Endothelial cell of umbilical vein (primary cell): ENCODE measurements around the gene SERPINC1. TPM values are rescaled to one million over a fixed set of nuclear protein-coding genes. Genes with fewer than 3 reads are reported as not detected.

ENCODE experiments used
- BruUV-seq: library from RNA; stranded (reverse); fragments of 400-500 nt; replicated peaks from 2 replicates; lab custom pipeline; 2021; lab: Mats Ljungman, UMichigan
- CTCF ChIA-PET: fragments of 300-600, 350-600 bp; sonication (Branson Sonifier 250); formaldehyde crosslinking; loops from one replicate; lab custom pipeline; 2021; ENCODE audit warnings: antibody characterized with exemption, inconsistent platforms; lab: Charles Lee
- POLR2A ChIA-PET: fragments of 300-600, 350-600 bp; sonication (Branson Sonifier 250); formaldehyde crosslinking; loops from one replicate; lab custom pipeline; 2021; ENCODE audit warnings: antibody characterized with exemption, inconsistent platforms; lab: Charles Lee
- DNase-seq: peaks from one replicate; pipeline ENCODE4 v3.0.0-alpha.2; 2011; ENCODE audit warnings: low read depth, low spot score
- FAIRE-seq: peaks from 2 replicates; lab custom pipeline; 2011; peaks lifted over from hg19 to GRCh38; lab: Jason Lieb, UNC
- H2AFZ ChIP-seq: 2 replicates; pipeline ENCODE4 v1.6.0; 2012; ENCODE audit warnings: low read depth, low read length, control low read depth, inconsistent platforms
- H3K27ac ChIP-seq: 2 replicates; pipeline ENCODE4 v1.5.1; 2011; ENCODE audit warnings: low read depth, mild to moderate bottlenecking, control low read depth, low read length, moderate library complexity; ENCODE audit not compliant: insufficient read depth
- H3K27me3 ChIP-seq, 2 experiments: 2 replicates each; pipeline versions ENCODE4 v1.6.0 to v1.6.1; 2011; ENCODE audit warnings: low read length in 2 of 2, mixed read lengths in 1 of 2; ENCODE audit not compliant: control insufficient read depth in 2 of 2, insufficient read depth in 2 of 2
- H3K36me3 ChIP-seq, 2 experiments: 2 replicates in 1 of 2; 3 replicates in 1 of 2; pipeline ENCODE4 v1.5.1; 2011; ENCODE audit warnings: low read length in 2 of 2, mild to moderate bottlenecking in 1 of 2, moderate library complexity in 1 of 2; ENCODE audit not compliant: control insufficient read depth in 2 of 2, insufficient read depth in 2 of 2; ENCODE audit errors: extremely low read depth in 1 of 2
- H3K4me1 ChIP-seq: 3 replicates; pipeline ENCODE4 v1.5.1; 2011; ENCODE audit warnings: mild to moderate bottlenecking, low read length; ENCODE audit not compliant: control insufficient read depth, insufficient read depth; ENCODE audit errors: extremely low read depth
- H3K4me2 ChIP-seq: 2 replicates; pipeline ENCODE4 v1.6.1; 2011; ENCODE audit warnings: low read length, control low read depth, mixed read lengths; ENCODE audit not compliant: insufficient read depth
- H3K4me3 ChIP-seq, 3 experiments: fragments of 200-600 bp in 1 of 3; sonication (generic), shearing (Covaris generic) in 1 of 3; replicated peaks in 1 of 3; 2 replicates each; pipeline ENCODE4 v1.5.1; 2011 to 2016; ENCODE audit warnings: control low read depth in 3 of 3, low read length in 3 of 3, mild to moderate bottlenecking in 2 of 3, inconsistent platforms in 1 of 3, low read depth in 1 of 3, moderate library complexity in 1 of 3; ENCODE audit not compliant: insufficient read depth in 1 of 3
- H3K79me2 ChIP-seq: 2 replicates; pipeline ENCODE4 v1.6.0; 2012; ENCODE audit warnings: low read length, inconsistent platforms; ENCODE audit not compliant: control insufficient read depth, insufficient read depth
- H3K9ac ChIP-seq: replicated peaks from 2 replicates; pipeline ENCODE3; 2011; ENCODE audit warnings: low read length, control low read depth; ENCODE audit not compliant: insufficient read depth; ENCODE audit errors: extremely low read depth
- H3K9me1 ChIP-seq: replicated peaks from 3 replicates; pipeline ENCODE4 v1.6.0; 2011; ENCODE audit warnings: mild to moderate bottlenecking, low read length; ENCODE audit not compliant: control insufficient read depth, insufficient read depth; ENCODE audit errors: extremely low read depth
- H3K9me3 ChIP-seq: replicated peaks from 2 replicates; pipeline ENCODE4 v1.5.1; 2012; ENCODE audit warnings: low read length, inconsistent platforms; ENCODE audit not compliant: control insufficient read depth, insufficient read depth
- H4K20me1 ChIP-seq: replicated peaks from 2 replicates; pipeline ENCODE3; 2011; ENCODE audit warnings: mild to moderate bottlenecking, low read length; ENCODE audit not compliant: control insufficient read depth, insufficient read depth; ENCODE audit errors: extremely low read depth
- EZH2 ChIP-seq: IDR thresholded peaks from 2 replicates; pipeline ENCODE4 v1.6.1; 2012; ENCODE audit warnings: borderline replicate concordance, low read depth, mild to moderate bottlenecking, moderate library complexity, low read length, inconsistent platforms; ENCODE audit not compliant: severe bottlenecking
- FOS ChIP-seq: IDR thresholded peaks from 2 replicates; pipeline ENCODE4 v1.6.1; 2011; ENCODE audit warnings: mild to moderate bottlenecking, low read length, moderate library complexity, borderline replicate concordance; ENCODE audit not compliant: insufficient read depth
- GATA2 ChIP-seq: IDR thresholded peaks from 2 replicates; pipeline ENCODE4 v1.7.0; 2011; ENCODE audit warnings: low read depth, mild to moderate bottlenecking, moderate library complexity, mixed read lengths, low read length; ENCODE audit not compliant: insufficient read length, insufficient read depth
- JUN ChIP-seq: IDR thresholded peaks from 2 replicates; pipeline ENCODE4 v1.6.1; 2011; ENCODE audit warnings: borderline replicate concordance, low read depth; ENCODE audit not compliant: insufficient read length, insufficient read depth
- MAX ChIP-seq: IDR thresholded peaks from 2 replicates; pipeline ENCODE4 v1.6.1; 2011; ENCODE audit not compliant: insufficient read depth, insufficient read length
- MYC ChIP-seq: IDR thresholded peaks from one replicate; pipeline ENCODE4 v1.6.1; 2011; ENCODE audit warnings: mild to moderate bottlenecking, low read depth, low read length
- POLR2A ChIP-seq: IDR thresholded peaks from 2 replicates; pipeline ENCODE4 v1.6.1; 2012; ENCODE audit warnings: low read depth, mild to moderate bottlenecking, control low read depth, low read length
- POLR2AphosphoS5 ChIP-seq: IDR thresholded peaks from 2 replicates; pipeline ENCODE4 v1.6.1; 2012; ENCODE audit warnings: low read depth, mild to moderate bottlenecking, control low read depth, low read length, moderate library complexity; ENCODE audit not compliant: insufficient read depth
- dilution Hi-C: fragments of 300-500 bp; cut with MboI; formaldehyde crosslinking; loops from one replicate; pipeline ENCODE4 v1.15.0; 2019; ENCODE audit warnings: low sequenced_read_pairs; ENCODE audit not compliant: extremely low pct_ligation_motif_present
- intact Hi-C: fragments of 100-400 bp; cut with micrococcal nuclease; formaldehyde crosslinking; loops from one replicate; pipeline ENCODE4 v1.10.0; 2022
- polyA plus RNA-seq, 4 experiments: library from polyadenylated mRNA; depleted of rRNA in 3 of 4; stranded (reverse) in 3 of 4; unstranded in 1 of 4; fragments of >200 nt; gene quantifications; 2 replicates each; pipeline versions ENCODE4 v1.2.1 to v1.2.3, GENCODE V29; 2011 to 2012; ENCODE audit warnings: missing spikeins in 1 of 4
- total RNA-seq: library from RNA; stranded (reverse); gene quantifications from 2 replicates; pipeline ENCODE4 v1.2.3, GENCODE V29; 2021
- TF ChIP-seq, protein P1 (sequence below), 2 donors: IDR thresholded peaks; 1 replicate in 1 of 2; 2 replicates in 1 of 2; pipeline ENCODE4 v1.5.1; 2011; ENCODE audit warnings: low read length in 2 of 2, mild to moderate bottlenecking in 2 of 2, moderate library complexity in 2 of 2, control low read depth in 1 of 2, inconsistent platforms in 1 of 2, low read depth in 1 of 2; ENCODE audit not compliant: insufficient read depth in 1 of 2; ENCODE audit errors: extremely low read depth in 1 of 2

Gene SERPINC1
- total and polyA plus RNA-seq, 2 donors (not counting 3 experiments of a cell fraction or from before 2014, with no cell fraction given): 0.06 to 0.35 TPM

- Histone ChIP-seq H3K4me1 (peaks cover 25% of the 10 kb centered on the region), H3K4me2 (peak overlapping the region; percentile 95), H2AFZ (no peak overlapping the region), H3K9me1 (no peaks in the 10 kb centered on the region), H3K27ac (peak overlapping the region; percentile 13), H3K27me3 (no peaks in the 10 kb centered on the region), H3K4me3 (peak overlapping the region in 2 of 3 experiments; percentile 27 to 99), H3K9me3 (no peaks in the 10 kb centered on the region), H3K79me2 (peaks cover 37% of the 10 kb centered on the region), H4K20me1 (peaks cover 8% of the 10 kb centered on the region), H3K36me3 (peaks cover 18 to 40% of the 10 kb centered on the region in 2 experiments), H3K9ac (no peak overlapping the region)
- dilution Hi-C loops: no loop called here
- TF ChIP-seq POLR2AphosphoS5 (no peak), FOS (no peak), EZH2 (no peak), MAX (no peak), MYC (no peak), GATA2 (no peak), JUN (no peak), POLR2A (no peak)
- TF ChIP-seq, protein P1, sequence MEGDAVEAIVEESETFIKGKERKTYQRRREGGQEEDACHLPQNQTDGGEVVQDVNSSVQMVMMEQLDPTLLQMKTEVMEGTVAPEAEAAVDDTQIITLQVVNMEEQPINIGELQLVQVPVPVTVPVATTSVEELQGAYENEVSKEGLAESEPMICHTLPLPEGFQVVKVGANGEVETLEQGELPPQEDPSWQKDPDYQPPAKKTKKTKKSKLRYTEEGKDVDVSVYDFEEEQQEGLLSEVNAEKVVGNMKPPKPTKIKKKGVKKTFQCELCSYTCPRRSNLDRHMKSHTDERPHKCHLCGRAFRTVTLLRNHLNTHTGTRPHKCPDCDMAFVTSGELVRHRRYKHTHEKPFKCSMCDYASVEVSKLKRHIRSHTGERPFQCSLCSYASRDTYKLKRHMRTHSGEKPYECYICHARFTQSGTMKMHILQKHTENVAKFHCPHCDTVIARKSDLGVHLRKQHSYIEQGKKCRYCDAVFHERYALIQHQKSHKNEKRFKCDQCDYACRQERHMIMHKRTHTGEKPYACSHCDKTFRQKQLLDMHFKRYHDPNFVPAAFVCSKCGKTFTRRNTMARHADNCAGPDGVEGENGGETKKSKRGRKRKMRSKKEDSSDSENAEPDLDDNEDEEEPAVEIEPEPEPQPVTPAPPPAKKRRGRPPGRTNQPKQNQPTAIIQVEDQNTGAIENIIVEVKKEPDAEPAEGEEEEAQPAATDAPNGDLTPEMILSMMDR (IDR thresholded peaks at IDR 0.05; ENCODE audit: extremely low read depth in 1 of 2, insufficient read depth in 1 of 2, low read depth in 1 of 2, low read length in 2 of 2): no peak
- FAIRE-seq (no peak), DNase-seq (no peak)
- intact Hi-C loops: no loop called here
- ChIA-PET POLR2A (interaction anchor here (1.0 to 1.6 kb wide), 3 partner anchors 10 to 158 kb away, joined by 4 read pairs; partner anchors contain the start of gene RC3H1), CTCF (interaction anchor here (1.6 to 2.2 kb wide), 2 partner anchors 40 to 435 kb away, joined by 4 to 6 read pairs; partner anchors contain the start of gene DARS2)
- BruUV-seq: no TSS peak
These were observed 52.8 kb downstream of the SERPINC1 start for GRCh38 chr1:173864179-173864867.
